HG02763 (cell line): ENCODE results near the gene PRPF31.
A peak's percentile ranks its signal among the peaks of the same experiment; 100 is the strongest.

Experiments
- ATAC-seq: cut with Tn5 transposase; IDR thresholded peaks from one replicate; pipeline ENCODE4 v1.9.1; 2021; ENCODE audit warnings: mild to moderate bottlenecking, moderate library complexity; ENCODE audit not compliant: unreplicated experiment

PRPF31 gene

GRCh38 chr19:54107876-54108490 lies 7.6 kb upstream of the PRPF31 start:
- no peak for ATAC-seq

GRCh38 chr19:54108496-54108895 lies 7.1 kb upstream of the PRPF31 start:
- ATAC-seq: no peak

GRCh38 chr19:54109651-54110050 lies 5.9 kb upstream of the PRPF31 start:
- no peak for ATAC-seq

GRCh38 chr19:54114340-54115108 lies 1.0 kb upstream of the PRPF31 start:
- ATAC-seq: no peak

GRCh38 chr19:54121259-54121658 lies 5.7 kb downstream of the PRPF31 start:
- ATAC-seq: no peak

- ATAC-seq: no peak
Observed at GRCh38 chr19:54123682-54124081, 8.1 kb downstream of the PRPF31 start.

GRCh38 chr19:54124393-54124792 lies 8.8 kb downstream of the PRPF31 start:
- no peak for ATAC-seq

- ATAC-seq: no peak
Observed at GRCh38 chr19:54125713-54126112, 10.2 kb downstream of the PRPF31 start.

- ATAC-seq: no peak
Observed at GRCh38 chr19:54127688-54128440, 12.3 kb downstream of the PRPF31 start.

GRCh38 chr19:54128441-54128725 lies 12.8 kb downstream of the PRPF31 start:
- ATAC-seq: no peak

GRCh38 chr19:54128796-54129616 lies 13.5 kb downstream of the PRPF31 start:
- no peak for ATAC-seq

- ATAC-seq: no peak
Observed at GRCh38 chr19:54129617-54129996, 14.1 kb downstream of the PRPF31 start.

- ATAC-seq: no peak
Observed at GRCh38 chr19:54133312-54133956, 17.9 kb downstream of the PRPF31 start.

GRCh38 chr19:54133957-54134590 lies 18.5 kb downstream of the PRPF31 start:
- no peak for ATAC-seq

- no peak for ATAC-seq
Observed at GRCh38 chr19:54136086-54136863, 20.7 kb downstream of the PRPF31 start.

- peak; percentile 80 for ATAC-seq
Observed at GRCh38 chr19:54136864-54137698, 21.5 kb downstream of the PRPF31 start.

GRCh38 chr19:54137699-54138488 lies 22.3 kb downstream of the PRPF31 start, which contains the start of gene CNOT3:
Gene CNOT3, plus strand, starts transcription at chr19:54137762. Its CDS starts 5,217 bp downstream, at chr19:54142979.
- ATAC-seq: no peak
